IPS-15b (cell line): ENCODE results near the gene PDZK1IP1.
"Not testable (repeated sequence)": the region's sequence is repeated elsewhere in the genome, so short reads cannot be mapped to it uniquely, and the experiment has no call there.

ENCODE experiments used
- H3K27me3 ChIP-seq: one replicate; pipeline ENCODE4 v1.6.1; 2013; ENCODE audit warnings: low read length; ENCODE audit not compliant: control insufficient read depth, insufficient read depth
- H3K36me3 ChIP-seq: one replicate; pipeline ENCODE4 v1.6.1; 2013; ENCODE audit warnings: low read length; ENCODE audit not compliant: control insufficient read depth, insufficient read depth
- H3K4me1 ChIP-seq: one replicate; pipeline ENCODE4 v1.6.1; 2013; ENCODE audit warnings: mild to moderate bottlenecking, low read length; ENCODE audit not compliant: control insufficient read depth, insufficient read depth
- H3K4me3 ChIP-seq: one replicate; pipeline ENCODE4 v1.5.1; 2013; ENCODE audit warnings: low read depth, low read length
- H3K9ac ChIP-seq: one replicate; pipeline ENCODE4 v1.6.1; 2013; ENCODE audit warnings: low read depth, mild to moderate bottlenecking, low read length
- H3K9me3 ChIP-seq: one replicate; pipeline ENCODE4 v1.6.1; 2013; ENCODE audit warnings: mild to moderate bottlenecking, low read length; ENCODE audit not compliant: control insufficient read depth, insufficient read depth

Gene PDZK1IP1

GRCh38 chr1:47208374-47208850, 18.6 kb upstream of the PDZK1IP1 start:
- peak overlapping the region; percentile 33 for H3K4me3 ChIP-seq
- H3K27me3 ChIP-seq, result peaks cover 77% of the 10 kb centered on the region

GRCh38 chr1:47207803-47208373, 18.1 kb upstream of the PDZK1IP1 start:
- Histone ChIP-seq H3K9me3 (no peaks in the 10 kb centered on the region), H3K4me1 (peaks cover 10% of the 10 kb centered on the region), H3K27me3 (peaks cover 77% of the 10 kb centered on the region), H3K9ac (no peak overlapping the region), H3K4me3 (peak overlapping the region; percentile 33), H3K36me3 (no peaks in the 10 kb centered on the region)

More at GRCh38 chr1:47208374-47208850, 18.6 kb upstream of the PDZK1IP1 start:
- H3K36me3 ChIP-seq, result no peaks in the 10 kb centered on the region
- H3K9me3 ChIP-seq, result no peaks in the 10 kb centered on the region
- H3K9ac ChIP-seq, result no peak overlapping the region
- peaks cover 10% of the 10 kb centered on the region for H3K4me1 ChIP-seq

- no peak overlapping the region for H3K9ac ChIP-seq
- H3K4me1 ChIP-seq, result peaks cover 10% of the 10 kb centered on the region
- peaks cover 75% of the 10 kb centered on the region for H3K27me3 ChIP-seq
- no peak overlapping the region for H3K4me3 ChIP-seq
- no peaks in the 10 kb centered on the region for H3K36me3 ChIP-seq
- no peaks in the 10 kb centered on the region for H3K9me3 ChIP-seq
Observed at GRCh38 chr1:47205918-47206317, 16.1 kb upstream of the PDZK1IP1 start.

- H3K4me1 ChIP-seq, H3K36me3 ChIP-seq, H3K9me3 ChIP-seq, H3K9ac ChIP-seq, H3K4me3 ChIP-seq: not testable (repeated sequence)
- peaks cover 72% of the 10 kb centered on the region for H3K27me3 ChIP-seq
Observed at GRCh38 chr1:47203504-47203903, 13.7 kb upstream of the PDZK1IP1 start.

DNA sequence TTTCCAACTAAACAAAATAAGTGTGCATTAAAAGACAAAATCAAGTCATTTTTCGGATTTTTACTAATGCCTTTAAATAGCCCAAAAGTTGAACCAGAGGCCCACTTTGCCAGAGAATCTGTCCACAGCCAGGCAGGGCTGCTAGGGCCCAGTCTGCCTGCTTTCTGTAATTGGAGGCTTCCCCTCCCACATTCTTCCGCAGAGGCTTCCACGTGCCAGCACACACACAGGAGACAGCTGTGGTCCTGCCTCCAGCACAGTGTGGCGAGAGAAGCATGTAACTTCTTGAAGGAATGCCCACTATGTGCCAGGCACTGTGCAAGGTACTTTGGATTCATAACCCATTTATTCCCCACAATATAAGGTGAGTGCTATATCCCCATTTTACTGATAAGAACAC, 11.3 kb upstream of the PDZK1IP1 start:
- H3K27me3 ChIP-seq, result peaks cover 61% of the 10 kb centered on the region
- no peak overlapping the region for H3K9ac ChIP-seq
- H3K4me1 ChIP-seq, result no peaks in the 10 kb centered on the region
- no peaks in the 10 kb centered on the region for H3K9me3 ChIP-seq
- no peak overlapping the region for H3K4me3 ChIP-seq
- H3K36me3 ChIP-seq, result no peaks in the 10 kb centered on the region

DNA sequence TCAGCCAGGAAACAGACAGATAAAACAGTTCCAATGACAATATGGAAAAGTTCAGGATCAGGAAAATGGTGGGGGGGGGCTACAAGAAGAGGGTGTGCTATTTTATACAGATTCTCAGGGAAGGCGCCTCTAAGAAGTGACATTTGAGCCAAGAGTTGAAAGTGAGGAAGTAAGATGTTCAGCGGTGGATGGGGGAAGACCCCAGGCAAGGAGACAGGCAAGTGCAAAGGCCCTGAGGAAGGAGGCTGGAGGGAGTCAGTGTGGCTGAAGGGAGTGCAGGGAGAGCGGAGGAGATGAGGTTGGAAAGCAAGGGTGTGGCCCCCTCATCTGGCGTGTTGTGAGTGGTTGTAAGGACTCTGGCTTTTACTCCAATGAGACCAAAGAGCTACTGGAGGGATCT, 8.4 kb upstream of the PDZK1IP1 start:
- Histone ChIP-seq H3K36me3 (no peaks in the 10 kb centered on the region), H3K9ac (no peak overlapping the region), H3K27me3 (peaks cover 65% of the 10 kb centered on the region), H3K4me1 (no peaks in the 10 kb centered on the region), H3K4me3 (no peak overlapping the region), H3K9me3 (no peaks in the 10 kb centered on the region)

GRCh38 chr1:47196622-47197021, 6.8 kb upstream of the PDZK1IP1 start:
- H3K9me3 ChIP-seq, result no peaks in the 10 kb centered on the region

DNA sequence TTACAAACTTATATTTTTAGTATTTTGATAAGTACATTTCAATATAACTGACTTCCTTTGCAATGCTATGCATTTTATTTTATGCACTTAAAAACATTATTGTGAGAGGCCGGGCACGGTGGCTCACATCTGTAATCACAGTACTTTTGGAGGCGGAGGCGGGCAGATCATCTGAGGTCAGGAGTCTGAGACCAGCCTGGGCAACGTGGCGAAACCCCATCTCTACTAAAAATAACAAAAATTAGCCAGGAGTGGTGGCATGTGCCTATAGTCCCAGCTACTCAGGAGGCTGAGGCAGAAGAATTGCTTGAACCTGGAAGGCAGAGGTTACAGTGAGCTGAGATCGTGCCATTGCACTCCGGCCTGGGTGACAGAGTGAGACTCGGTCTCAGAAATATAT, 6.1 kb upstream of the PDZK1IP1 start:
- H3K9ac ChIP-seq, H3K4me3 ChIP-seq, H3K9me3 ChIP-seq, H3K4me1 ChIP-seq, H3K36me3 ChIP-seq: not testable (repeated sequence)
- H3K27me3 ChIP-seq, result peaks cover 70% of the 10 kb centered on the region

More at GRCh38 chr1:47196622-47197021, 6.8 kb upstream of the PDZK1IP1 start:
- Histone ChIP-seq H3K27me3 (peaks cover 70% of the 10 kb centered on the region), H3K4me1 (peaks cover 6% of the 10 kb centered on the region), H3K9ac (no peak overlapping the region), H3K36me3 (no peaks in the 10 kb centered on the region), H3K4me3 (no peak overlapping the region)

GRCh38 chr1:47194311-47194710, 4.5 kb upstream of the PDZK1IP1 start:
- H3K9me3 ChIP-seq, result no peaks in the 10 kb centered on the region
- H3K9ac ChIP-seq, result no peak overlapping the region
- no peaks in the 10 kb centered on the region for H3K36me3 ChIP-seq
- H3K27me3 ChIP-seq, result peaks cover 69% of the 10 kb centered on the region
- H3K4me3 ChIP-seq, result no peak overlapping the region
- H3K4me1 ChIP-seq, result peaks cover 6% of the 10 kb centered on the region

- H3K4me3 ChIP-seq, H3K4me1 ChIP-seq: not testable (repeated sequence)
Observed at GRCh38 chr1:47193496-47193895, 3.7 kb upstream of the PDZK1IP1 start.

GRCh38 chr1:47192458-47193384, 2.9 kb upstream of the PDZK1IP1 start:
- Histone ChIP-seq H3K4me3 (no peak overlapping the region), H3K36me3 (no peaks in the 10 kb centered on the region), H3K4me1 (peaks cover 6% of the 10 kb centered on the region), H3K9me3 (no peaks in the 10 kb centered on the region), H3K27me3 (peaks cover 64% of the 10 kb centered on the region), H3K9ac (no peak overlapping the region)

More at GRCh38 chr1:47193496-47193895, 3.7 kb upstream of the PDZK1IP1 start:
- not testable (repeated sequence) for H3K9me3 ChIP-seq, H3K9ac ChIP-seq, H3K36me3 ChIP-seq
- H3K27me3 ChIP-seq, result peaks cover 68% of the 10 kb centered on the region
